ENCODE data around the gene ST6GALNAC2.
"Not testable (repeated sequence)": the region's sequence is repeated elsewhere in the genome, so short reads cannot be mapped to it uniquely, and the experiment has no call there.

The ST6GALNAC2 gene

GRCh38 chr17:76585649-76586593 is at the start of gene ST6GALNAC2:
ST6GALNAC2 (minus strand) TSS chr17:76585860; CDS start chr17:76585808, 52 bp downstream.
- no peak for FAIRE-seq

- FAIRE-seq: no peak
These were observed 49.4 kb upstream of the ST6GALNAC2 start for GRCh38 chr17:76635039-76635438.

- FAIRE-seq: no peak
These were observed 48.1 kb upstream of the ST6GALNAC2 start for GRCh38 chr17:76633628-76634328.

GRCh38 chr17:76631821-76632565 is 46.3 kb upstream of the ST6GALNAC2 start:
- no peak for FAIRE-seq

- no peak for FAIRE-seq
These were observed 44.5 kb upstream of the ST6GALNAC2 start for GRCh38 chr17:76630151-76630550.

GRCh38 chr17:76627510-76627909 is 41.9 kb upstream of the ST6GALNAC2 start:
- FAIRE-seq: no peak

- no peak for FAIRE-seq
These were observed 40.8 kb upstream of the ST6GALNAC2 start for GRCh38 chr17:76626442-76626841.

- FAIRE-seq: no peak
These were observed 39.8 kb upstream of the ST6GALNAC2 start for GRCh38 chr17:76625496-76625895.

GRCh38 chr17:76623271-76624146 is 37.8 kb upstream of the ST6GALNAC2 start:
- FAIRE-seq: peak; percentile 53

GRCh38 chr17:76617838-76618237 is 32.2 kb upstream of the ST6GALNAC2 start:
- FAIRE-seq: no peak

- FAIRE-seq: no peak
These were observed 29.4 kb upstream of the ST6GALNAC2 start for GRCh38 chr17:76614912-76615617.

- not testable (repeated sequence) for FAIRE-seq
These were observed 28.6 kb upstream of the ST6GALNAC2 start for GRCh38 chr17:76614064-76614759.

- FAIRE-seq: no peak
These were observed 27.6 kb upstream of the ST6GALNAC2 start for GRCh38 chr17:76612977-76613851.

GRCh38 chr17:76612465-76612864 is 26.8 kb upstream of the ST6GALNAC2 start:
- FAIRE-seq: no peak

GRCh38 chr17:76611758-76612157 is 26.1 kb upstream of the ST6GALNAC2 start:
- FAIRE-seq: no peak

GRCh38 chr17:76611080-76611749 is 25.6 kb upstream of the ST6GALNAC2 start:
- FAIRE-seq: not testable (repeated sequence)

GRCh38 chr17:76606685-76607084 is 21.0 kb upstream of the ST6GALNAC2 start:
- FAIRE-seq: not testable (repeated sequence)

- no peak for FAIRE-seq
These were observed 15.4 kb upstream of the ST6GALNAC2 start for GRCh38 chr17:76601065-76601464.
